Activated naive CD8-positive, alpha-beta T cell treated with anti-CD3 and anti-CD28 coated beads, Interleukin-2, amount 50 U/mL, for 24 hours (primary cell): Measurements from ENCODE around the gene LRRFIP2.
"Not testable (repeated sequence)": the region's sequence is repeated elsewhere in the genome, so short reads cannot be mapped to it uniquely, and the experiment has no call there.

Source experiments
- ATAC-seq: fragments of 150-1000 bp; cut with Tn5 transposase; one replicate; pipeline ENCODE4 v1.10.0; 2021
- DNase-seq: peaks from one replicate; pipeline ENCODE4 v3.0.0; 2021
- H3K27ac Mint-ChIP-seq: one replicate; pipeline ENCODE4 v1.8.0; 2021; ENCODE audit warnings: mild to moderate bottlenecking, mixed read lengths
- H3K27me3 Mint-ChIP-seq: one replicate; pipeline ENCODE4 v1.8.0; 2021; ENCODE audit warnings: mixed read lengths
- H3K36me3 Mint-ChIP-seq: one replicate; pipeline ENCODE4 v1.8.0; 2021; ENCODE audit warnings: low read depth, mixed read lengths
- H3K4me1 Mint-ChIP-seq: one replicate; pipeline ENCODE4 v1.8.0; 2021; ENCODE audit warnings: mixed read lengths
- H3K4me3 Mint-ChIP-seq: one replicate; pipeline ENCODE4 v1.8.0; 2021; ENCODE audit warnings: mild to moderate bottlenecking, moderate library complexity, mixed read lengths
- H3K9me3 Mint-ChIP-seq: one replicate; pipeline ENCODE4 v1.8.0; 2021; ENCODE audit warnings: mixed read lengths

Gene LRRFIP2

GRCh38 chr3:37174532-37175126 lies at the start of gene LRRFIP2:
Gene LRRFIP2, minus strand, starts transcription at chr3:37174582. Its CDS starts 25,599 bp downstream, at chr3:37148983.
- ATAC-seq: peak; percentile 75
- Mint-ChIP-seq H3K36me3 (peaks cover 12% of the 10 kb centered on the region), H3K9me3 (no peaks in the 10 kb centered on the region), H3K27me3 (no peaks in the 10 kb centered on the region), H3K4me3 (peak within 1 kb of the TSS; percentile 90), H3K4me1 (peaks cover 63% of the 10 kb centered on the region), H3K27ac (peak within 1 kb of the TSS; percentile 91)
- DNase-seq: no peak

DNA sequence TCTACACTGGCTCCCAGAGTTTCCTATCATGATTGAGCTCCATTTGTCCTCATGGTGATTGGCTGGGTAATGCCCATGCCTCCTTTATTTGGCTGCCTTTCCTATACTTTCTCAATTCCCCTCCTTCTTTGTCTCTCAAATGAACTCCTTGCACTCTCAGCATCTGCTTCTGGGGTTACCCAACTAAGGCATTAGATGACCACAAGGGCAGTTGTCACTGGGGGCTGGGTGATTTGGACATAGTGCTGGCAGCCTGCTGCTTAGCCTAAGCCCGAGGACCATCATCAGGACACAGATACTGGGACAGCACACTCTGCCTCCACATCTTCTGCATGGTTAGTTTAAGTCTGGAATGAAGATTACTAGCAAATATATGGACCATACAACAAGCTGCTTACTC lies 49.2 kb upstream of the LRRFIP2 start:
- Mint-ChIP-seq H3K9me3 (no peaks in the 10 kb centered on the region), H3K27ac (no peak overlapping the region), H3K36me3 (no peaks in the 10 kb centered on the region), H3K4me1 (peaks cover 25% of the 10 kb centered on the region), H3K27me3 (no peaks in the 10 kb centered on the region), H3K4me3 (no peak overlapping the region)
- DNase-seq: no peak
- no peak for ATAC-seq

- no peak overlapping the region for H3K27ac Mint-ChIP-seq
- no peak for DNase-seq
- H3K9me3 Mint-ChIP-seq: no peaks in the 10 kb centered on the region
- no peak for ATAC-seq
- H3K36me3 Mint-ChIP-seq: no peaks in the 10 kb centered on the region
- no peak overlapping the region for H3K4me3 Mint-ChIP-seq
- H3K27me3 Mint-ChIP-seq: no peaks in the 10 kb centered on the region
- peaks cover 22% of the 10 kb centered on the region for H3K4me1 Mint-ChIP-seq
Measured at GRCh38 chr3:37223141-37223558, 48.8 kb upstream of the LRRFIP2 start.

- DNase-seq, H3K9me3 Mint-ChIP-seq, H3K36me3 Mint-ChIP-seq, H3K27ac Mint-ChIP-seq, H3K27me3 Mint-ChIP-seq, H3K4me3 Mint-ChIP-seq, ATAC-seq: not testable (repeated sequence)
- peaks cover 18% of the 10 kb centered on the region for H3K4me1 Mint-ChIP-seq
Measured at GRCh38 chr3:37222542-37222941, 48.2 kb upstream of the LRRFIP2 start.

DNA sequence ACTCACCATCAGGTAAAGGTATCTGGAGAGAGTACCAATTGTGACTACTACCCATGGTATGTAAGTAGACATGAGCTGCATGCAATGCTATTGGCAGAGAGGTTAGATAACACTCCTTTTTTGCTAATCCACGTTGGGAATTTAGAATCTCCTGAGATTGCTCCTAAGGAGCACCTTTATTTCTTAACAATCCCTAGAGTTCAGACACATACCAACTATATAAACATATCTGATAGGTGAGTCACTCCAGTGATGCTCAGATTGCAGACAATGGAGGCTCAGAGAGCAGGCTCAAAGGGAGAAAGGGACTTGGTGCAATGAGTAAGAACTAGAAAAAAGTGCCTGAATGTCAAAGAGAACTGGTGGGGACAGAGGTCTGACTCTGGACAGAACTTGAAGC lies 47.0 kb upstream of the LRRFIP2 start:
- Mint-ChIP-seq H3K27me3 (no peaks in the 10 kb centered on the region), H3K9me3 (no peaks in the 10 kb centered on the region), H3K4me1 (peaks cover 27% of the 10 kb centered on the region), H3K4me3 (no peak overlapping the region), H3K36me3 (no peaks in the 10 kb centered on the region), H3K27ac (no peak overlapping the region)
- no peak for DNase-seq
- peak; percentile 62 for ATAC-seq

GRCh38 chr3:37219266-37219665 lies 44.9 kb upstream of the LRRFIP2 start:
- H3K27me3 Mint-ChIP-seq: no peaks in the 10 kb centered on the region
- H3K4me1 Mint-ChIP-seq: peaks cover 22% of the 10 kb centered on the region
- H3K9me3 Mint-ChIP-seq: no peaks in the 10 kb centered on the region
- ATAC-seq (no peak), DNase-seq (no peak)
- no peak overlapping the region for H3K4me3 Mint-ChIP-seq
- no peaks in the 10 kb centered on the region for H3K36me3 Mint-ChIP-seq
- H3K27ac Mint-ChIP-seq: no peak overlapping the region

DNA sequence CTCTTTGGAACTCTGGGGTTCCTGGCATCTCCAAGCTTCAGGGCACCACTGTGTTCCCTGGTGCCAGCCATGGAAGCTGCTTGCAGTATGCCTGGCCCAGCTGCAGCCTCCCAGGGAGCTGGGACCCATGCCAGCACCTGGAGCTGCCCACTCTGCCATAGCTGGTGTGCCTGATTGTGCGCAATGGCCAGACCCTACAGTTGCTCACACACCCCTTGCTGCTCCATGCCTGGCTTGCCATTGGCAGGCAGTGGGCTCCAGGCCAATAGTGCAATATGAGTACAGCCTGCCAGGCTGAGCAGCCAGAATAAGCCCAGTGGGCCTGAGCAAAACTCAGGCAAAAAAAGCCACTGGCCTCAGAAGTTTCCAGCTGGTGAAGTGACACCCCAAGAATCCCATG lies 43.8 kb upstream of the LRRFIP2 start:
- Mint-ChIP-seq H3K9me3 (no peaks in the 10 kb centered on the region), H3K4me3 (no peak overlapping the region)

DNA sequence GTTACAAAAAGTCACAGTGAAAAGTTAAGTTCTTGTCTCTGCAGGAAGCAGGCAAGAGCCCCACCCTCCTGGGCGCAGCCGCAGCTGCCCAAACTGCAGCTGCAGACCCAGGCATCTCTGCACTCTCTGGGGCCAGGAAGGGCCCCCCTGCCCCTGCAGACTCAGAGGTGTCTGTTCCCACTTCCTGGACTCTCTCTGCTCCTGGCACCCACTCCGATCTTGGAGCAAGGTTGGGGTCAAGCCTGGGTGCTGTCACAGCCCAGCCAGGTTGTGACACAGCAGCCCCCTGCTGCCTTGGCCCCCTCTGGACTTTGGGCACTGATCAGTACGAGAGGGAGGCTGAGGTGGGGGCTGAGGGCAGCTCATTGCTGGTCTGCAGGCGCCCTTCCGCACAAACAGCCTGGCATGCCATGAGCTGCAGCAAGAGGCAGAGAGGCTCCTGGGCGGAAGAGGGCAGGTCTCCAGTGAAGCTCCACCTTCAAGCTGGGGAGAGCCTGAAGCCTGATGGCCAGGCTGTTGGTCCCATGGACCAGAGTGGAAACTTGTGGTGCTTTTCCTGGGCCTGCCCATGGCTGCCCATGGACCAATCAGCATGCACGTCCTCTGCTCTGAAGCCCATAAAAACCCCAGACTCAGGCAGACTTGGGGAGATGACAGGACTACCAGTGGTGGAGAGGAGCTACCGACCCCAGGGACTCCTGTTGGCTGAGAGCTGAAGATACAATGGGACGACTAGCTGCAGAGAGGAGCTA lies 42.9 kb upstream of the LRRFIP2 start:
- H3K9me3 Mint-ChIP-seq: no peaks in the 10 kb centered on the region
- no peaks in the 10 kb centered on the region for H3K27me3 Mint-ChIP-seq
- DNase-seq (no peak), ATAC-seq (no peak)
- no peak overlapping the region for H3K27ac Mint-ChIP-seq
- H3K4me1 Mint-ChIP-seq: peaks cover 22% of the 10 kb centered on the region
- H3K4me3 Mint-ChIP-seq: no peak overlapping the region
- H3K36me3 Mint-ChIP-seq: no peaks in the 10 kb centered on the region

More for the DNA sequence above, 43.8 kb upstream of the LRRFIP2 start:
- Mint-ChIP-seq H3K36me3 (no peaks in the 10 kb centered on the region), H3K27ac (no peak overlapping the region), H3K27me3 (no peaks in the 10 kb centered on the region), H3K4me1 (peaks cover 23% of the 10 kb centered on the region)
- ATAC-seq (no peak), DNase-seq (no peak)

DNA sequence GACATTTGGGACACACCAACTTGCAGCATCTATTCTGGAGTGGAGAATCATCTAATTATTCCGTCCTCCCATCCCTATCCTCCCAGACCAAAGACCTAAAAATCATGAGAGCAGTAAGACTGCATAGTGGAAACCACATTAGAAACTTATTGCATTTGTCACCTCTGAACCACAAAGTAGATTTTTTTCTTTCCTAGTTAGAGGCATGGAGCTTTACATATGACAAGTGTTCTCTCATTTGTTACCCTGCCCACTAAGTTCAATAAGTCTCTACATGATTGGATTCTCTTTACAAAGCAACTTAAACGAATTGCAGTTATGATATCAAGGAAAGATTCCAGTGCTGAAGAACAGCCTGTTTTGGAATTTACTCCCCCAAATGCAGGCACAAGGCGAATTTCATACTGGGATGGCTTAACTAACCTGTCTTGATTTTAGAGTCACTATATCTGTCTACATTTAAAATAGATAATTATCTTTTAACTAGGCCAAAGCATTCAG lies 42.3 kb upstream of the LRRFIP2 start:
- Mint-ChIP-seq H3K36me3 (no peaks in the 10 kb centered on the region), H3K27ac (no peak overlapping the region)

DNA sequence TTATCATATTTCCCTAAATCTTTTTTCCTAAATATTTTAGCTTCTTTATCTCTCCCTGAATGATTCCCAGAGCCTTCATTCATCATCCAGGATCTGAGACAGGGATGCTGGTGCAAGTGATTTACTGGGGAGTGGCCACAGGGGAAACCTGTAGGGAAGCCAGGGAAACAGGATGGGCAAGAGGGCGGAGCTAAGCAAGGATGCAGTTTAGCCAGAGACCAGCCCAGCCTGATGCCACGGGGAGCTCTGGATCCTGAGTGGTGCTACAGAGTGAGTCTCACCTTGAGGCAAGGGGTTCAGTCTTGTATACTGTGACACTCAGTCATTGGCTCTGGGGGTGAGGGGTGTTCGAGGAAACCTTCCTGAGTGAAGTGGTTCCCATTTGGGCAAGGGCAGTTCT lies 39.7 kb upstream of the LRRFIP2 start:
- no peak overlapping the region for H3K4me3 Mint-ChIP-seq
- DNase-seq (no peak), ATAC-seq (no peak)
- H3K27ac Mint-ChIP-seq: no peak overlapping the region
- H3K36me3 Mint-ChIP-seq: no peaks in the 10 kb centered on the region
- H3K27me3 Mint-ChIP-seq: no peaks in the 10 kb centered on the region
- H3K4me1 Mint-ChIP-seq: peaks cover 22% of the 10 kb centered on the region
- H3K9me3 Mint-ChIP-seq: no peaks in the 10 kb centered on the region

More for the DNA sequence above, 42.3 kb upstream of the LRRFIP2 start:
- H3K9me3 Mint-ChIP-seq: no peaks in the 10 kb centered on the region
- peak; percentile 47 for ATAC-seq
- H3K27me3 Mint-ChIP-seq: no peaks in the 10 kb centered on the region
- no peak overlapping the region for H3K4me3 Mint-ChIP-seq
- H3K4me1 Mint-ChIP-seq: peaks cover 22% of the 10 kb centered on the region
- no peak for DNase-seq

DNA sequence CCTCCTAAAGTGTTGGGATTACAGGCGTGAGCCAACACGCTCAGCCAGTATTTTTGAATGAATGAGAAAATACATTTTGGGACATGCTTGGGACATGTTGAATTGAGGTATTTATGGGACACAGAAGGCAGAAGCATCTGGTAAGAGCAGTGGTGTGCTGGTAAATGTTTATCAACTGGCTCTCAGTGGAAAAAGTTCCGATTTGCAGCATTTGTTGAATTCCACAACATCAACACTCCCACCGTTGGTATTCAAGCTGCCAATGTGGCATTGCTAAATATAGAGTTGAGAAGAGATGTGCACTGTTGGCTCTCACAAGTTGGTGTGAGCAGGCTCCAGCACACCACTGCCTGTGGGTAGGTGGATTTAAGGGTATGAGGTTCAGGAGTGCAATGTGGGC lies 35.8 kb upstream of the LRRFIP2 start:
- Mint-ChIP-seq H3K9me3 (no peaks in the 10 kb centered on the region), H3K27me3 (no peaks in the 10 kb centered on the region), H3K4me3 (no peak overlapping the region), H3K4me1 (peaks cover 2% of the 10 kb centered on the region), H3K36me3 (no peaks in the 10 kb centered on the region), H3K27ac (no peak overlapping the region)
- no peak for DNase-seq
- ATAC-seq: no peak

- DNase-seq, ATAC-seq, H3K4me3 Mint-ChIP-seq, H3K9me3 Mint-ChIP-seq, H3K27me3 Mint-ChIP-seq, H3K27ac Mint-ChIP-seq, H3K36me3 Mint-ChIP-seq, H3K4me1 Mint-ChIP-seq: not testable (repeated sequence)
Measured at GRCh38 chr3:37208576-37208975, 34.2 kb upstream of the LRRFIP2 start.

GRCh38 chr3:37208008-37208407 lies 33.6 kb upstream of the LRRFIP2 start:
- ATAC-seq, H3K4me3 Mint-ChIP-seq, H3K4me1 Mint-ChIP-seq, DNase-seq, H3K27ac Mint-ChIP-seq, H3K27me3 Mint-ChIP-seq, H3K36me3 Mint-ChIP-seq, H3K9me3 Mint-ChIP-seq: not testable (repeated sequence)

GRCh38 chr3:37206041-37206440 lies 31.7 kb upstream of the LRRFIP2 start:
- not testable (repeated sequence) for H3K9me3 Mint-ChIP-seq, H3K36me3 Mint-ChIP-seq, H3K27me3 Mint-ChIP-seq, ATAC-seq, H3K27ac Mint-ChIP-seq, H3K4me3 Mint-ChIP-seq, H3K4me1 Mint-ChIP-seq, DNase-seq

- H3K4me1 Mint-ChIP-seq: no peaks in the 10 kb centered on the region
- no peaks in the 10 kb centered on the region for H3K9me3 Mint-ChIP-seq
- H3K36me3 Mint-ChIP-seq: no peaks in the 10 kb centered on the region
- no peak overlapping the region for H3K4me3 Mint-ChIP-seq
- H3K27ac Mint-ChIP-seq: no peak overlapping the region
- no peaks in the 10 kb centered on the region for H3K27me3 Mint-ChIP-seq
- ATAC-seq (no peak), DNase-seq (no peak)
Measured at GRCh38 chr3:37204314-37204713, 29.9 kb upstream of the LRRFIP2 start.
